Mesenteric fat pad (tissue), 1 donor: ENCODE measurements around the gene USHBP1. TPM values are rescaled to one million over a fixed set of nuclear protein-coding genes. Genes with fewer than 3 reads are reported as not detected.

Experiments used
- DNase-seq: peaks from one replicate; pipeline ENCODE4 v3.0.0-alpha.2; 2020; ENCODE audit warnings: low spot score
- total RNA-seq: library from RNA; stranded (reverse); fragmentation: NEBNext Ultra II Directional; extraction: Animal tissue kit (Norgen Biotek cat#: 25700); gene quantifications from one replicate; pipeline ENCODE4 v1.2.1, GENCODE V29; 2021
- donor health status: DM: yes; HTN: yes; CAD: no.

USHBP1 gene
- total RNA-seq, 1 donor from 2014 or later = 11.3 TPM

GRCh38 chr19:17263712-17264640 is 569 bp downstream of the USHBP1 start:
- DNase-seq = no peak

- no peak for DNase-seq
Observed at GRCh38 chr19:17262557-17262956, 2.0 kb downstream of the USHBP1 start.

- DNase-seq = no peak
Observed at GRCh38 chr19:17260842-17261325, 3.7 kb downstream of the USHBP1 start.

GRCh38 chr19:17259934-17260333 is 4.6 kb downstream of the USHBP1 start:
- DNase-seq = no peak

- DNase-seq = no peak
Observed at GRCh38 chr19:17259118-17259780, 5.3 kb downstream of the USHBP1 start.

GRCh38 chr19:17256130-17256529 is 8.4 kb downstream of the USHBP1 start:
- no peak for DNase-seq

- DNase-seq = no peak
Observed at GRCh38 chr19:17255150-17255621, 9.4 kb downstream of the USHBP1 start.

- no peak for DNase-seq
Observed at GRCh38 chr19:17254636-17255035, 9.9 kb downstream of the USHBP1 start.

GRCh38 chr19:17249887-17250548 is 14.5 kb downstream of the USHBP1 start:
- no peak for DNase-seq

- DNase-seq = no peak
Observed at GRCh38 chr19:17248011-17248776, 16.4 kb downstream of the USHBP1 start.

- no peak for DNase-seq
Observed at GRCh38 chr19:17246681-17247425, 17.7 kb downstream of the USHBP1 start.

GRCh38 chr19:17245535-17245984 is 19.0 kb downstream of the USHBP1 start, which contains the start of gene NR2F6:
Gene NR2F6 (minus strand): TSS chr19:17245919. CDS start chr19:17245220, 699 bp downstream.
- no peak for DNase-seq

GRCh38 chr19:17244618-17245534 is 19.7 kb downstream of the USHBP1 start:
- DNase-seq = no peak

GRCh38 chr19:17243830-17244617 is 20.5 kb downstream of the USHBP1 start:
- no peak for DNase-seq

GRCh38 chr19:17243211-17243829 is 21.2 kb downstream of the USHBP1 start:
- no peak for DNase-seq

GRCh38 chr19:17242431-17243208 is 21.9 kb downstream of the USHBP1 start:
- no peak for DNase-seq
